ENCODE measurements around the gene GBP1. TPM values are rescaled to one million over a fixed set of nuclear protein-coding genes. Genes with fewer than 3 reads are reported as not detected.

GBP1 gene
- total and polyA plus RNA-seq, 2 experiments from 2014 or later, result 0.13 TPM; not detected in 1

GRCh38 chr1:89085781-89086180 lies 20.8 kb upstream of the GBP1 start:
- H3F3A ChIP-seq (replicated peaks; ENCODE audit: low read depth), result no peaks in the 10 kb centered on the region
- H3K4me2 ChIP-seq, result no peak overlapping the region
- H3K4me3 ChIP-seq, result no peak overlapping the region
- peaks cover 7% of the 10 kb centered on the region; the same call in 1 of the 3 replicates for H3K4me1 Mint-ChIP-seq
- H2AFZ ChIP-seq, result no peak overlapping the region
- DNase-seq (ENCODE audit: low spot score) (no peak), ATAC-seq (no peak)
- H3K27me3 Mint-ChIP-seq (ENCODE audit: insufficient read depth, low read depth, poor library complexity), result peaks cover 4% of the 10 kb centered on the region
- peaks cover 10% of the 10 kb centered on the region for H3K9me3 Mint-ChIP-seq
- no peak overlapping the region for H3K27ac ChIP-seq (ENCODE audit: low read depth)
- peaks cover 5% of the 10 kb centered on the region; the same call in 1 of the 2 replicates for H3K4me1 ChIP-seq (ENCODE audit: insufficient read depth)
- H3K79me2 ChIP-seq (replicated peaks; ENCODE audit: insufficient read depth), result no peaks in the 10 kb centered on the region
- TF ChIP-seq POLR2AphosphoS5 (IDR thresholded peaks at IDR 0.05; ENCODE audit: low read depth) (no peak), CREB1 (CRISPR knock-in tag; IDR thresholded peaks at IDR 0.05; ENCODE audit: low read depth) (no peak), CTCF (conservative IDR thresholded peaks at IDR 0.05; ENCODE audit: low read depth in 2 of 2) (no peak)
- H3K4me3 Mint-ChIP-seq, result no peak overlapping the region
- H3K9me2 ChIP-seq (ENCODE audit: insufficient read depth), result 0 out of 2 replicates have a peak, but pooled peaks cover 4% of the 10 kb centered on the region
- no peaks in the 10 kb centered on the region; the same call in 2 of the 3 replicates for H3K36me3 Mint-ChIP-seq (ENCODE audit: low read depth)
- H3K36me3 ChIP-seq (ENCODE audit: insufficient read depth), result no peaks in the 10 kb centered on the region
- H4K20me1 ChIP-seq (replicated peaks; ENCODE audit: insufficient read depth), result no peaks in the 10 kb centered on the region
- no peaks in the 10 kb centered on the region for H3K27me3 ChIP-seq (ENCODE audit: insufficient read depth)
- H3K27ac Mint-ChIP-seq, result no peak overlapping the region

DNA sequence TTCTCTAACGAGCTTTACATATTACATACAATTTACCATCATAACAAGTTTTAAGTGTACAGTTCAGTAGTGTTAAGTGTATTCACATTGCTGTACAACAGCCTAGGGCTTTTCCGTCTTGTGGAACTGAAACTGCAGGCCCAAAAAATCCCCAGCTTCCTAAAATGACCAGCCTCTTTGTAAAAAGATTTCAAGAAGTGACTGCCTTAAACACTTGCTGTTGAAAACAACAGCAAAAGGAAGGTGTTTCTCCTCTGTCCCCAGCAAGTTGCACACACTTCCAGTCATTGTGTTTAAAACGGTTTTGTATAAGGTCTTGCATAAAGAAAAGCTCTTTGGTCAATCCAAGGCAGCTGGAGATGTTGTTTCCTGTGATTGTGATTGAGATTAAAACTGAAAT lies 16.0 kb upstream of the GBP1 start:
- no peak overlapping the region for H3K27ac ChIP-seq (ENCODE audit: low read depth)
- ATAC-seq, result no peak
- 0 out of 2 replicates have a peak, but pooled peaks cover 4% of the 10 kb centered on the region for H3K9me2 ChIP-seq (ENCODE audit: insufficient read depth)
- peaks cover 10% of the 10 kb centered on the region; the same call in 2 of the 3 replicates for H3K36me3 Mint-ChIP-seq (ENCODE audit: low read depth)
- H4K20me1 ChIP-seq (replicated peaks; ENCODE audit: insufficient read depth), result no peaks in the 10 kb centered on the region
- H3K36me3 ChIP-seq (ENCODE audit: insufficient read depth), result no peaks in the 10 kb centered on the region
- H3K4me2 ChIP-seq, result no peak overlapping the region
- H3K4me3 Mint-ChIP-seq, result no peak overlapping the region
- no peaks in the 10 kb centered on the region for H3K27me3 ChIP-seq (ENCODE audit: insufficient read depth)
- H3F3A ChIP-seq (replicated peaks; ENCODE audit: low read depth), result no peaks in the 10 kb centered on the region
- no peak overlapping the region for H3K27ac Mint-ChIP-seq
- peaks cover 4% of the 10 kb centered on the region for H3K27me3 Mint-ChIP-seq (ENCODE audit: insufficient read depth, low read depth, poor library complexity)
- no peak overlapping the region for H3K4me3 ChIP-seq
- peaks cover 37% of the 10 kb centered on the region for H3K9me3 Mint-ChIP-seq
- H3K4me1 ChIP-seq (ENCODE audit: insufficient read depth), result peaks cover 1% of the 10 kb centered on the region; the same call in 1 of the 2 replicates
- no peak for DNase-seq (ENCODE audit: low spot score)
- H3K79me2 ChIP-seq (replicated peaks; ENCODE audit: insufficient read depth), result no peaks in the 10 kb centered on the region
- H2AFZ ChIP-seq, result no peak overlapping the region
- H3K4me1 Mint-ChIP-seq, result no peaks in the 10 kb centered on the region
- TF ChIP-seq JUNB (IDR thresholded peaks at IDR 0.05; ENCODE audit: unreplicated experiment) (no peak), EZH2phosphoT487 (IDR thresholded peaks at IDR 0.05; ENCODE audit: unreplicated experiment) (no peak), EZH2 (IDR thresholded peaks at IDR 0.05; ENCODE audit: low read depth, unreplicated experiment) (no peak), ZNF114 (CRISPR knock-in tag; IDR thresholded peaks at IDR 0.05) (no peak), CREB1 (CRISPR knock-in tag; IDR thresholded peaks at IDR 0.05; ENCODE audit: low read depth) (no peak)
- TF ChIP-seq, protein P1, sequence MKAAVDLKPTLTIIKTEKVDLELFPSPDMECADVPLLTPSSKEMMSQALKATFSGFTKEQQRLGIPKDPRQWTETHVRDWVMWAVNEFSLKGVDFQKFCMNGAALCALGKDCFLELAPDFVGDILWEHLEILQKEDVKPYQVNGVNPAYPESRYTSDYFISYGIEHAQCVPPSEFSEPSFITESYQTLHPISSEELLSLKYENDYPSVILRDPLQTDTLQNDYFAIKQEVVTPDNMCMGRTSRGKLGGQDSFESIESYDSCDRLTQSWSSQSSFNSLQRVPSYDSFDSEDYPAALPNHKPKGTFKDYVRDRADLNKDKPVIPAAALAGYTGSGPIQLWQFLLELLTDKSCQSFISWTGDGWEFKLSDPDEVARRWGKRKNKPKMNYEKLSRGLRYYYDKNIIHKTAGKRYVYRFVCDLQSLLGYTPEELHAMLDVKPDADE (IDR thresholded peaks at IDR 0.05), result no peak
- TF ChIP-seq, protein P2, sequence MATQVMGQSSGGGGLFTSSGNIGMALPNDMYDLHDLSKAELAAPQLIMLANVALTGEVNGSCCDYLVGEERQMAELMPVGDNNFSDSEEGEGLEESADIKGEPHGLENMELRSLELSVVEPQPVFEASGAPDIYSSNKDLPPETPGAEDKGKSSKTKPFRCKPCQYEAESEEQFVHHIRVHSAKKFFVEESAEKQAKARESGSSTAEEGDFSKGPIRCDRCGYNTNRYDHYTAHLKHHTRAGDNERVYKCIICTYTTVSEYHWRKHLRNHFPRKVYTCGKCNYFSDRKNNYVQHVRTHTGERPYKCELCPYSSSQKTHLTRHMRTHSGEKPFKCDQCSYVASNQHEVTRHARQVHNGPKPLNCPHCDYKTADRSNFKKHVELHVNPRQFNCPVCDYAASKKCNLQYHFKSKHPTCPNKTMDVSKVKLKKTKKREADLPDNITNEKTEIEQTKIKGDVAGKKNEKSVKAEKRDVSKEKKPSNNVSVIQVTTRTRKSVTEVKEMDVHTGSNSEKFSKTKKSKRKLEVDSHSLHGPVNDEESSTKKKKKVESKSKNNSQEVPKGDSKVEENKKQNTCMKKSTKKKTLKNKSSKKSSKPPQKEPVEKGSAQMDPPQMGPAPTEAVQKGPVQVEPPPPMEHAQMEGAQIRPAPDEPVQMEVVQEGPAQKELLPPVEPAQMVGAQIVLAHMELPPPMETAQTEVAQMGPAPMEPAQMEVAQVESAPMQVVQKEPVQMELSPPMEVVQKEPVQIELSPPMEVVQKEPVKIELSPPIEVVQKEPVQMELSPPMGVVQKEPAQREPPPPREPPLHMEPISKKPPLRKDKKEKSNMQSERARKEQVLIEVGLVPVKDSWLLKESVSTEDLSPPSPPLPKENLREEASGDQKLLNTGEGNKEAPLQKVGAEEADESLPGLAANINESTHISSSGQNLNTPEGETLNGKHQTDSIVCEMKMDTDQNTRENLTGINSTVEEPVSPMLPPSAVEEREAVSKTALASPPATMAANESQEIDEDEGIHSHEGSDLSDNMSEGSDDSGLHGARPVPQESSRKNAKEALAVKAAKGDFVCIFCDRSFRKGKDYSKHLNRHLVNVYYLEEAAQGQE (IDR thresholded peaks at IDR 0.05; ENCODE audit: unreplicated experiment), result no peak

Measured in GM23338 (cell line).